Rectal smooth muscle tissue (tissue), 1 donor: ENCODE results near the gene LDLRAD4.

ENCODE experiments used
- H3K27ac ChIP-seq: one replicate; pipeline ENCODE4 v1.7.0; 2013; ENCODE audit warnings: low read depth, low read length, inconsistent platforms
- H3K27me3 ChIP-seq: one replicate; pipeline ENCODE4 v1.7.0; 2013; ENCODE audit warnings: low read length; ENCODE audit not compliant: control insufficient read depth, insufficient read depth
- H3K36me3 ChIP-seq: one replicate; pipeline ENCODE4 v1.7.0; 2013; ENCODE audit warnings: low read length; ENCODE audit not compliant: control insufficient read depth, insufficient read depth
- H3K4me1 ChIP-seq: one replicate; pipeline ENCODE4 v1.7.0; 2013; ENCODE audit warnings: low read length; ENCODE audit not compliant: control insufficient read depth, insufficient read depth
- H3K4me3 ChIP-seq: one replicate; pipeline ENCODE4 v1.7.0; 2013; ENCODE audit warnings: low read length
- H3K9ac ChIP-seq: one replicate; pipeline ENCODE4 v1.7.0; 2013; ENCODE audit warnings: low read length

Gene LDLRAD4

DNA sequence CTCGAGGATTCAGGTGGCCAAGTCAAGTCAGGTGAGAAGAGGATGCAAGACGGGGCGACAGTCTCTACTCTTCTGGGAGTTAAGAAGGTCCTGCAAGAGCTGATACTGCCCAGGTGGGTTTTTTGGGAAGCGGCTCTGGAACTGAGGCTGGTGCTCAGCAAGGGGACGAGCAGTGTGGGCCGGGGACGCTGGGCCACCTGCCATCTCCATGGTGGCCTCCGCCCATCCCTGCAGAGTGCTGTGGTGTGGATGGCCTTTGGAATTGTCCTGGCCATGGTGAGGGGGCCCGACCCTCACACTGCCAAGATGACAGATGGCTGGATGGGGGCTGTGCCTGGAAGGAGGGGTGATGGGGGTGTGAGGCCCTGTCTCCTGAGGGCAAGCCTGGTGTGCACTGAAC lies 34.2 kb upstream of the LDLRAD4 start:
- Histone ChIP-seq H3K27ac (no peak overlapping the region), H3K4me1 (no peaks in the 10 kb centered on the region), H3K36me3 (no peaks in the 10 kb centered on the region)

DNA sequence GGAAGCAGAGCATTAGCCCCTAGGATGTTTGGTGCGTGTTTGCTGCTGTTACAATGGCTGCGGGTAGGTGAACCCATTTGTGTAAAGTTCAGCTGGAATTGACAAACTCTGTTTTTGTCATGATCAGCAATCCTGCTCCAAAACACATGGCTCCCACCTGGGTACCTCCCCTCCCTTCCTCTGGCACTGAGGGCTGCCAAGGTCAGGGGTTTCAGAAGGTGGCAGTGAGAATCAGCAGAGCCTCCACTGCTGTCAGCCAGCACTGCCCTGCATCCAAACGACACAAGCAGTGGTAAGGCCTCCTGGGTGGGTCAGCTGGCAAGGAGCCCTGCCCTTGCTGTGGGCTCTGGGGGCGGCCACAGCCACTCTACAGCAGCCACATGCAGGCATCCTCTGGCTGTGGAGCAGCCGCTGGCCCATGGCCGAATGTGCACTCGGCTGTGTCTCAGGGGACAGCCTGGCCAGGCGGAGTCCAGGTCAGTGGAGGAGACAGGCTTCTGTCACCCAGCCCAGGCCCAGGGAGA lies 32.8 kb upstream of the LDLRAD4 start:
- Histone ChIP-seq H3K9ac (no peak overlapping the region), H3K4me1 (no peaks in the 10 kb centered on the region), H3K36me3 (no peaks in the 10 kb centered on the region), H3K27me3 (no peaks in the 10 kb centered on the region), H3K27ac (no peak overlapping the region), H3K4me3 (no peak overlapping the region)

More for the DNA sequence above, 34.2 kb upstream of the LDLRAD4 start:
- Histone ChIP-seq H3K9ac (no peak overlapping the region), H3K27me3 (no peaks in the 10 kb centered on the region), H3K4me3 (no peak overlapping the region)

DNA sequence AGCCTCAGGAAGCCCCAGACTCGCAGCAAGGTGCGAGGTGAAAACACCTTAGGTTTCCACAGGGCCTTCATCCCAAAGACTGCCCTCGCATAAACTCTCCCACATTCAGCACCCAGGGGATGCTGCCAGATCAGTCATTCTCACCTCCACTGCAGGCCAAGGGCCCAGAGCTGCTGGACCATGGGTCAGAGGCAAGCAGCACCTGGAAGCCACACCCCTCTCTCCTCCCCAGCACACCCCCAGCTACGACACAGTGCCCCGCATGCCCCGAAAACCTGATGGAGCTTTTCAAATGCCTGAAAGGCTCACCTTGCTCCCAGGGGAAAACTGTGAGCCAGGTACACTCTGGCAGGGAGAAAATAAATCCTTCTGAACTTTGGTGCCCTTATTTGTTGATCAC lies 31.9 kb upstream of the LDLRAD4 start:
- H3K27ac ChIP-seq, result no peak overlapping the region

DNA sequence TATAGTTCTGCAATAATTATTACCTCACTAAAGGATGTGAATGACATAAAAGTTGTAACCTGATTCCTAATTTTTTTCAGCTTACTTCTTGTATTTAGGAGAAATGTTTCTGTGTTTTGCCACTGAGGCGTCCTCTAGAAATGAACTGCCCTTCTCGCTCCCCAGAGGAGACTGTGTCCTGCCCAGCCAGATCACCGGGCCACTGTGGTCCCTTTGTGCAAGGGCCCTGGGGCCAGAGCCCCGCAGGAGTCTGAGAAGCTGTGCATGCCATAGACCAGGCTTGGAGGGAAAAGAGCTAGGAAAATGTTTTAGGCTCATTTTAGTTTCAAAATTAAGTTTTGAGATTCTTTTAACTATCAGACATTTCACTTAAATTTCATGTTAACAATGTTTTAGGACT lies 31.1 kb upstream of the LDLRAD4 start:
- Histone ChIP-seq H3K36me3 (no peaks in the 10 kb centered on the region), H3K4me1 (no peaks in the 10 kb centered on the region), H3K27me3 (no peaks in the 10 kb centered on the region)

More for the DNA sequence above, 31.9 kb upstream of the LDLRAD4 start:
- no peak overlapping the region for H3K4me3 ChIP-seq
- no peaks in the 10 kb centered on the region for H3K36me3 ChIP-seq
- H3K4me1 ChIP-seq, result no peaks in the 10 kb centered on the region
- no peaks in the 10 kb centered on the region for H3K27me3 ChIP-seq
- H3K9ac ChIP-seq, result no peak overlapping the region

DNA sequence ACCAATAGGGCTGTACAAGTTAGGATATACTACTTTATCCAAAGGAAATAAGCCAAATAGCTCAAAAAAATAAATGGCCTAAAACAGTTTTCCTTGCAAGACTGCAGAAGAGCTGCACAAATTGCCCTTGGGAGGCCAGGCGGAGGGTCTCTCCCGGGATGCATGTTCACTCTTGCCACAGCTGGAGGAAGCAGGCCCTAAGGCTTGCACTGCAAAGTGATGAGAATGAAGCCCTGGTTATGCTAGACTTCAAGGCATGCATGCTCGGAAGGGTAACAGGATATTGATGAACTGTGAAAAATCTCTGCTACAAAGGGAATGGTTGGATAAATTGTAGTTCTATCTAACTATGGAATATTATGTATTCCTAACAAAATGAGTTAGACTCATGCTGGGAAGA lies 27.5 kb upstream of the LDLRAD4 start:
- Histone ChIP-seq H3K27me3 (no peaks in the 10 kb centered on the region), H3K4me1 (no peaks in the 10 kb centered on the region), H3K36me3 (no peaks in the 10 kb centered on the region), H3K4me3 (no peak overlapping the region), H3K27ac (no peak overlapping the region), H3K9ac (no peak overlapping the region)

More for the DNA sequence above, 31.1 kb upstream of the LDLRAD4 start:
- Histone ChIP-seq H3K27ac (no peak overlapping the region), H3K4me3 (no peak overlapping the region), H3K9ac (no peak overlapping the region)

DNA sequence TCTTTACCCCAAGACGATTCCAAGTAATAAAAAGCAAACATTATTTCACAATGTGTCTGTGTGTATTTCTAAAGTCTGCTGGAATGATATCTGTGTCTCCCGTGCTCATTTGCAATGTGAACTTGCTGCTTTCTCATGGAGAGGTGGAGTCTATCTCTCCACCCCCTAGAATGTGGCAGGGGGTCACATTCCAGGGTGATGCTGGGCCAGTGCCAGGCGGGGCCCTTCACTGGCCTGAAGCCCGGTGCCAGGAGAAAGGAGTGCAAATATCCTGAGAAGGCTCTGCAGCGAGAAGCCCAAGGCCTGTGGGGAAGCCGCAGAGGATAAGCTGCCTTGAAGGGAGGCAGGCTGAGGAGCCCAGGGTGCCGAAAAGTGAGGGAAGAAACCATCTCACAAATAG lies 26.8 kb upstream of the LDLRAD4 start:
- Histone ChIP-seq H3K27me3 (no peaks in the 10 kb centered on the region), H3K4me3 (no peak overlapping the region), H3K27ac (no peak overlapping the region), H3K36me3 (no peaks in the 10 kb centered on the region), H3K4me1 (no peaks in the 10 kb centered on the region), H3K9ac (no peak overlapping the region)

DNA sequence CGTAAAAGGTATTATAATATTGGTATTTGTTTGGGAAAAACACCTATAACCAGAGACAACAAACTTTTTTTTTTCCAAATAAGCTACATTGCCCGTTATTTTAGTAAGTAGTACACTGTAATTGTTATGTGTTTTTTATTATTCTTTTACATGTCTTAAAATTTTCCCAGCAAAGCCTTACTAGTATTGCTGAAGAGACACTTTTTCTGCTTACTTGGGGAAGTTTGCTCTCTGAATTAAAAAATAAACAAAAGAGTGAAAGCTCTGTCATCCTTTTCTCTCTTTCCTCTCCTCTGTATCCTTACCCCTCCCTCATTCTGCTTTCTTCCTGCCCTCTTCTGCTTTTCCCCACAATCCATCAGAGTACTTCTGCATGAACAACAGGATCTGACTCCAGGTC lies 25.6 kb upstream of the LDLRAD4 start:
- H3K27me3 ChIP-seq, result no peaks in the 10 kb centered on the region
- no peaks in the 10 kb centered on the region for H3K4me1 ChIP-seq
- no peak overlapping the region for H3K27ac ChIP-seq
- no peak overlapping the region for H3K9ac ChIP-seq
- H3K36me3 ChIP-seq, result no peaks in the 10 kb centered on the region
- H3K4me3 ChIP-seq, result no peak overlapping the region

DNA sequence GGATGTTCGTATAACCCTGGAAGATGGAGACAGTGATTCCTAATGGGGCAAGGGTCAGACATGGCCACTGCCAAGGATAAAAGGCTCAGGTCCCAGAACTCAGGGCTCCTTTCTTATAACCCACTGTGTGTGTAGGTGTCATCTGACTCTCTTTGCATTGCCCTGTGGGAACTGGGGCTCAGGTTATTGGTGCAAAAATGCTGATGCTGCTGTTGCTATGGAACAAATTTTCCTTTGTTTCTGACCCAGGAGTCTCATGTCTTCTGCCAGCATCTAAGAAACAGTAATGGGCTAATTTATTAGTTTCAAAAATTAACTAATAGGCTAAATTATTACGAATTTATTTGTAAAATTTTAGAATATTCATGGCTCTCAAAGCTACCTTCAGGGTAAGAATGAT lies 24.3 kb upstream of the LDLRAD4 start:
- H3K4me3 ChIP-seq, result no peak overlapping the region
- H3K27me3 ChIP-seq, result no peaks in the 10 kb centered on the region
- H3K9ac ChIP-seq, result no peak overlapping the region
- H3K36me3 ChIP-seq, result no peaks in the 10 kb centered on the region
- no peak overlapping the region for H3K27ac ChIP-seq
- H3K4me1 ChIP-seq, result no peaks in the 10 kb centered on the region

DNA sequence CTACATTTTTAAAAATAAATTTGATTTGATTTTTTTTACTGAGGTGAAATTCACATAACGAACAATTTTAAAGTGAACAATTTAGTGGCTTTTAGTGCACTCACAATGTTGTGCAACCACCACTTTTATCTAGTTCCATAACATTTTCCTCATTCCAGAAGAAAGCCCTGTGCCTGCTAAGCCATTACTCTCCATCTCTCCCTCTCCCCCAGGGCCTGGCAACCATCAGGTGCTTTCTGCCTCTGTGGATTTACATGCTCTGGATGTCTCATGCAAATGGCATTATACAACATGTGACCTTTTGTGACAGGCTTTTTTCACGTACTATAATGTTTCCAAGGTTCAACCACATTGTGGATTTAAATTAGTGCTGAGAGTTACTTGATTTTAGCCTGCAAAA lies 19.9 kb upstream of the LDLRAD4 start:
- Histone ChIP-seq H3K4me1 (no peaks in the 10 kb centered on the region), H3K4me3 (no peak overlapping the region), H3K9ac (no peak overlapping the region), H3K27ac (no peak overlapping the region), H3K36me3 (no peaks in the 10 kb centered on the region), H3K27me3 (no peaks in the 10 kb centered on the region)

DNA sequence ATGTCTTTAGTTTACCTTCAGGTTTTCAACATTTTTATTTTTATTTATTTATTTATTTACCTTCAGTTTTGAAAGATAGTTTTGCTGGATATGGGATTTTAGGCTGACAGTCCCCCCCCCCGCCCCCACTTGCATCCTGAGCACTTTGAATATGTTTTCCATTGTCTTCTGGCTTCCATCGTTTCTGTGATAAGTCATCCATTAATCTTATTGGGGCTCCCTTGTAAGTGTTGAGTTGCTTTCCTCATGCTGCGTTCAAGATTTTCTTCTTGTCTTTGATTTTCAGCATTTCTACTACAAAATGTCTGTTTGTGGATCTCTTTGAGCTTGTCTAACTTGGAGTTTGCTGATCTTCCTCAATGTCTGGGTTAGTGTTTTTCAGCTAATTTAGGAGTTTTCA lies 19.4 kb upstream of the LDLRAD4 start:
- Histone ChIP-seq H3K27me3 (no peaks in the 10 kb centered on the region), H3K4me1 (no peaks in the 10 kb centered on the region), H3K4me3 (no peak overlapping the region), H3K27ac (no peak overlapping the region), H3K9ac (no peak overlapping the region), H3K36me3 (no peaks in the 10 kb centered on the region)

DNA sequence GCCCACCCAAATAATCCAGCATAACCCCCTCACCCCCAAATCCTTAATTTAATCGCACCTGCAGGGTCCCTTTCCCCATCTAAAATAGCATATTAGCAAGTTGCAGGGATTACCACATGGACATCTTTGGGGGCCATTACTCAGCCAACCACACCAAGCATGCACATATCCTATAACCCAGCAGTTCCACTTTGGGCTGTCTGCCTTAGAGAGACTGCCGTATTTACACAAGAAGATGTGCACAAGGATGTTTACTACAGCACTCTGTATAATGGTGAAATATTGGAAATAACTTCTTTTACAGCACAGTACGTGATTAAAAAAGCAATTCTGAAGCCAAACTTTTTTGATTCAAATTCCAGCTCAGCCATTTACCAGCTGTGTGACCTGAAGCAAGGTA lies 17.3 kb upstream of the LDLRAD4 start:
- H3K27ac ChIP-seq, result no peak overlapping the region
- no peaks in the 10 kb centered on the region for H3K4me1 ChIP-seq
- no peak overlapping the region for H3K4me3 ChIP-seq
- no peaks in the 10 kb centered on the region for H3K27me3 ChIP-seq
- no peak overlapping the region for H3K9ac ChIP-seq
- H3K36me3 ChIP-seq, result no peaks in the 10 kb centered on the region

DNA sequence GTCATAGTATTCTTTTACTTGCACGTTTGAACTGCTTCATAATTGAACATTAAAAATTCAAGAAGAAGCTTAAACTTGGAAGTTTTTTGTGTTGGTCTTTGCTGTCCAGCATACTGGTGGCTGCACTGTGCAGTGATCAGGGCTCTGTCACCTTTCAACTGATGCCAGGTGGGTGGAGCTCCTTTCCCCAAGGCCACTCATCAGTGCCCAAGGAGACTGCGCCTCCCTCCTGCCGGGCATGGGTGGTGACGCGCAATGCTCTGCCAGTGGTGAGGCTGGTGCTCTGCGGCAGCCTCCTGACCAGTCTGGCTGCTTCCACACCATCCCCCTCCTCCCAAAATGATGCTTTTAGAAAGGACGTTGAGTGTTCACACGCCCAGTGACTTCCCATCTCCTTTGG lies 16.0 kb upstream of the LDLRAD4 start:
- no peaks in the 10 kb centered on the region for H3K27me3 ChIP-seq

DNA sequence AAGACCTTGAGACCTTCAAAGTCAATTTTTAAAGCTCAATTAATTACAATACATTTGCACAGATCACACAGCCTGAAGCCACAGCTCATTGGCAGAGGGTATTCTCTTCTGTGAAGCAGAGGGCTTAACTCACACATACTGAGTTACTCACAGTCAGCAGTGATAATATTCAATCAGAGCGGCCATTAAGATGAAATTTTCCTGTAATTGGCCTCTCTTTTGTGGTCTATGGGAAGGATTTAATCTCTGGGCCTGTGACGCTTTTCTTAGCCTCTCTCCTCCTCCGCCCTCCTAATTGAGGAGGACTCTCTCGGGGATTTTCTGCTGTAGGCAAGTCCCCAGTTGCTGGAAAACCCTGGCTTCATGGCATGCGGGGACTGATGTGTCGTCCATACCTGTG lies 12.3 kb upstream of the LDLRAD4 start:
- H3K4me1 ChIP-seq, result no peaks in the 10 kb centered on the region
- no peaks in the 10 kb centered on the region for H3K36me3 ChIP-seq
- no peak overlapping the region for H3K4me3 ChIP-seq

More for the DNA sequence above, 16.0 kb upstream of the LDLRAD4 start:
- Histone ChIP-seq H3K9ac (no peak overlapping the region), H3K4me3 (no peak overlapping the region), H3K27ac (no peak overlapping the region), H3K4me1 (no peaks in the 10 kb centered on the region), H3K36me3 (no peaks in the 10 kb centered on the region)

More for the DNA sequence above, 12.3 kb upstream of the LDLRAD4 start:
- no peak overlapping the region for H3K27ac ChIP-seq
- H3K27me3 ChIP-seq, result no peaks in the 10 kb centered on the region
- H3K9ac ChIP-seq, result no peak overlapping the region
